HG03175 (cell line): ENCODE results near the gene STAT6.

Experiments used
- ATAC-seq: cut with Tn5 transposase; IDR thresholded peaks from one replicate; pipeline ENCODE4 v1.9.1; 2021; ENCODE audit warnings: mild to moderate bottlenecking, moderate library complexity; ENCODE audit not compliant: unreplicated experiment

STAT6 gene

GRCh38 chr12:57146092-57146491 is 34.9 kb upstream of the STAT6 start:
- ATAC-seq = no peak

DNA sequence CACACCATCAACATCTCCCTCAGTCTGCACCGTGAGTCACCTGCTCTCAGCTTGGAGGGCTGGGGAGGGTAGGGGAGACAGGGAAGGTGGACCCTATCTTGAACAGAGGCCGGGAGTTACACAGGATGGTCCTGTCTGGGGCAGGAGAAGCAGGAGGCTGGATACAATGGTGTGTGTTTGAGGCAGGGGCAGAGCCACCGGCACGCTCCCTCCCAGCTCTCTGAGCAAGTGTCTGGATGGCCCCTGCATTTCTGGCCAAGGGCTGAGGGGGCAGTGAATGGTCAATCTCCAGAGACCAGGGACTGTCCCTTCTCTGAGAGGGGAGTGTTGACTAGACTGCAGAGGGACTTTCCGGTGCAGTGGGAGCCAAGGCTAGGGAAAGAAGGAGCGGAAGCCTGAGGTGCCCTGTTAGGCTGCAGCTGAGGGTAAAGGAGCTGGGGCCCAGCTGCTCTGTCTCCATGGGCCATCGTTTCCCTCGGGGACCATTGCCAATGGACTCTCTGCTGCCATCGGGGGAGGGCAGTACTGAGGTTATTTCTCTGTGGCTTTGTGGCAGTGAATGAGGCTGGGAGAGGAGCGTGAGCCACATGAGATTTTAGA is 34.4 kb upstream of the STAT6 start:
- no peak for ATAC-seq

DNA sequence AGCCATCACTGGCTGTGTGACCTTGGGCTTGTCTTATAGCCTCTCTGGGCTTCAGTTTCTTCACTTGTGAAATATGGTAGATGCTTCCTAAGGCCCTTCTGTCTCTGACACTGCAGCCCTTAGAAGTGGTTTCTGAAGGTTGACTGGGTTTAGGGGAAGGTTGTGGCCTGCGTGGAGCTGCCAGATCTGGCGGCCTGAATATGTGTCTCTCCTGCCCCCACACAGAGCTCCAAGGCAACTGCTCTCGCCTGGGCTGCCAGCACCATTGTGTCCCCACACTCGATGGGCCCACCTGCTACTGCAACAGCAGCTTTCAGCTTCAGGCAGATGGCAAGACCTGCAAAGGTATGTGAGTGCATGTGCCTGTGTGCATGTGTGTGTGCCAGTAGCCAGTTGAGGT is 32.3 kb upstream of the STAT6 start:
- ATAC-seq = no peak

DNA sequence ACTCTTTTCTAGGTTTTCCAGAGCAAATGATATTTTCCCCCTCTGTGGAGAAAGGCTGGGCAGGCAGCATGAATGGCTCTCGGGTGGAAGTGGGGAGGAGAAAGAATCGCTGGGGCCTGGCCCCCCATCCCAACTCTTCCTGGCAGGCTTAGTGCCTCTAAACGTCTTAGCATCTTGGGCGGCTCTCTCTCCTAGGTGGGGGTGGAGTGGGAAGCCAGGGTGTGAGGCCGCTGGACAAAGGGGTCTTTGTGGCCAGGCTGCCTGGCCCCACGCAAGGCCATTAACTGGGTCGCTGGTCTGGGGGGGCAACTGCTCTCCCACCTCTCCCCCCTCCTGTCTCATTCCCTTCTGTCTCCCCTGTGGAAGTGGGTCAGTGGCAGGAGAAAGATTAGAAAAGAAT is 31.6 kb upstream of the STAT6 start:
- ATAC-seq = no peak

DNA sequence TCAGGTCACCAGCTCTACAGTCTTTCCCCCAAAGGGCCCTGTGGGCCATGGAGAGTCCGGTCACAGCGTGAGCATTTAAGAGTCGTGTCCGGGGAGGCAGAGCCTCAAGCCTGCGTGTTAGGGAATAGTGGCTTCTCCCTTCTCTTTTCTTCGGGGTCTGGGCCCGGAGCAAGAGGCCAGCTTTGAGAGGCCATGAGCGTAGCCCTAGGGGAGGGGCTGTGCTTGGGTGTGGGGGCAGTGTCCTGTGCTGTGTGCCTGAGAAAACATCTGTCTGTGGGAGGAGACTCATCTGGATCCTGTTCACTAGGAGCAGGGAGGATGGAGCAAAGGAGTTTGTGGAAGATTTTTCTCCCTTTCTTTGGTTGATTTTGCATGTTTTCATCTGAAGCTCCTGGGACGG is 31.0 kb upstream of the STAT6 start:
- no peak for ATAC-seq

DNA sequence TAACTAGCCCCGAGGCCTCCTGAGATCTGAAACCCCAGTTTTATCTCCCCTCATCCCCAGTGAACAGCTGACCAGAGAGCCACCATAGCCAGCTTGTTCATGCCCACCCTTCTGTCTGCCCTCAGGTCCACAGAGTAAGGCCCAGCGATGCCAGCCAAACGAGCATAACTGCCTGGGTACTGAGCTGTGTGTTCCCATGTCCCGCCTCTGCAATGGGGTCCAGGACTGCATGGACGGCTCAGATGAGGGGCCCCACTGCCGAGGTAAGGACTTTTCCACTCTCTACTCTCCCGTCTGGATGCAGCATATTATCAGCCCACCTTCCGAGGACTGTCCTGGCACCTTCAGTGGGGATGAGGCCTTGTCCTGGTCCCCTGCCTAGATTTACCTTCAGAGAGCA is 30.1 kb upstream of the STAT6 start:
- ATAC-seq = no peak

DNA sequence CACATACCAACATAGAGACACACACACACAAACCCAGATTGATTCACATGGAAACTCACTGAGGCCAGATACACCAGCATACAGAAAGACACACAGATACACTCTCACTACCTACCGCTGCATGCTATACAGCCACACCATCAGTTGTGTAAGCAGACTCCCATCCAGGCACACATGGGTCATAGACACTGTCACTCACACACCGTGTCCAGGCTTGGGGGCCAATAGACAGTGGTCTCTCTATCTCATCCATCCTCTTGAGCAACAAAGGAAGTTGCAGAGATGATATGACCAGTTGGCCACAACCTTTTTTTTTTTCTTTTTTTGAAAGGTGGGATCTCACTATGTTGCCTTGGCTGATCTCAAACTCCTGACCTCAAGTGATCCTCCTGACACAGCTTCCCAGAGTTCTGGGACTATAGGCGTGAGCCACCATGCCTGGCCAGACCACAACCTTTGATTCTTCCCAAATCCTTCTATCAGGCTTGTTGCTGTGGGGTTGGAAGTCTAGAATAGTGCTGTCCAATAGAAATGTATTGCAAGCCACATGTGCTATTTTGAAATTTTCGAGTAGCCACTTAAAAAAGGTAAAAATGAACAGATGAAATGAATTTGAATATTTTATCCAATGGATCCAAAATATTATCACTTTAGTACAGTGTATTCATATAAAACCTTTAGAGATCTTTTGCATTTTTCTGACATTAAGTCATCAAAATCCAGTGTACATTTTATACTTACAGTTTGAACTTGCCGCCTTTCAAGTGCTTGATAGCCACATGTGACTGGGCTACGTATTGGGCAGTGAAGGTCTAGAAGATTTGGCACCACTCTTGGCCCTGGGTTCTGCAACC is 28.9 kb upstream of the STAT6 start:
- ATAC-seq = no peak

DNA sequence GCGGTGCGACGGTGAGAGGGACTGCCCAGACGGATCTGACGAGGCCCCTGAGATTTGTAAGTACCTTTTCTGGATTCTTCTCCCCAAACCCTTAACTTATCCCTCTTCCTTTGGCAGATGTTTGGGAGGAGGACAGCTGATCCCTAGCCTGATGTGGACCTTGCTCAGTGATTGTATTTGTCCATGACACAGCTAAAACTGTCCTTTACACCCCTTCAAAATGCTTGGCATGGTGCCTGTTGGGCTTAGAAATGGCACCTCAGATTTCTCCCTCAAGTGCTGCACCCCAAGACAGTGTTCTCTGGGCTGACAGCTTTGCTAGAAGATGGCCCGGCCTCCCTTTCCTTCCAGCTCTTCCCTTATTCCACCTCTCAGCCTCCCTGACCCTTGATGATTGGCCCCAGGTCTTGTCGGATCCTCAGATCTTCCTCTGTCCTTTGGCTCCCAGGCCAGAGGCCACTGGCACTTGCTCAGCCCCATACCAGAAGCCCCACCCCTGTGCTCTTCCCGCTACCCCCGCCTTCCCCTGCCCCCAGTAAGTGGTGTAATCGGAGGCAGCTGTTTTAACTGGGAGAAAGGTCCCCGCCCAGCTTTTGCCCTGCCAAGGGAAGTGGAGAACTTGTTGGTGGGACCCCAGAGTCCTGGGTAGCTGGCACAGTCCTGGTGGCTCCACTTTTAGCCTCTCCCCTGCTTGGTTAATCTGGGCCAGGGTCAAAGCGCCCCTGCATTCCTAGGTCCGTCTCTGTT is 27.5 kb upstream of the STAT6 start:
- ATAC-seq = no peak

GRCh38 chr12:57135527-57136326 is 24.6 kb upstream of the STAT6 start:
- no peak for ATAC-seq

DNA sequence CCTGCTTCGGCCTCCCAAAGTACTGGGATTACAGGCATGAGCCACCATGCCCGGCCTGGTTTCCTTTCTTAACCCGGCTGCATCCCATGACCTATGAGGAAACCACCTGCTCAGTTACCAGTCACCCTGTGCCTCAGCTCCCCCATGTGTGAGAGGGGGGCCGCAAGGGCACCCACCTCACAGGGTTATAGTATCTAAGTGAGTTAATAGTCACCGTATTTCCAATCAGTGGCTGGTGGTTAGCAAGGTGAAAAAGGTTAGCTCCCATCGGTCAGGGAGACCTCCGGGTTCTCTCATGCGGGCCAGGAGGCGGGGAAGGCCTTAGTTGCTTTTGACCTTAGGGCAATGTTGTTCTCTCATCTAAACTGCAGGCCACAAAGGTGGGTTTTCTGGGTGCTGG is 23.8 kb upstream of the STAT6 start:
- no peak for ATAC-seq

DNA sequence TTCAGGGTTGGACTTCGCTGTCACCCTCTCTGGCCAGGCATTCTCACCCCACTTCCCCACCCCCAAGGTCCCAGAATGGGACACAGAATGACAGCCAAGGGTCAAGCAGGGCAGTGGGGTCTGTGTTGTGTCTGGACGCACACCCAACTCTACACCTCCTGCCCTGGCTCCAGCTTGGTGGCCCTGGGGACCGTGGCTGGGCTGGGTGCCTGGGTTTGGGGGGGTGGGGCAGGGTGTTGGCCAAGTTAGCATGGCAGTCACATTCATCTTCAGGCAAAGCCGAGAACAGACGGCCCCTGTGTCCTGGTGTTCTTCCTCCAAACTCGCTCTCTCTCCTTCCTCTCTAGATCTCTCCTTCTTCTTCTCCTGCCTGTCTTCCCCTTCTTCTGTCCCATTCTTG is 22.8 kb upstream of the STAT6 start:
- no peak for ATAC-seq

DNA sequence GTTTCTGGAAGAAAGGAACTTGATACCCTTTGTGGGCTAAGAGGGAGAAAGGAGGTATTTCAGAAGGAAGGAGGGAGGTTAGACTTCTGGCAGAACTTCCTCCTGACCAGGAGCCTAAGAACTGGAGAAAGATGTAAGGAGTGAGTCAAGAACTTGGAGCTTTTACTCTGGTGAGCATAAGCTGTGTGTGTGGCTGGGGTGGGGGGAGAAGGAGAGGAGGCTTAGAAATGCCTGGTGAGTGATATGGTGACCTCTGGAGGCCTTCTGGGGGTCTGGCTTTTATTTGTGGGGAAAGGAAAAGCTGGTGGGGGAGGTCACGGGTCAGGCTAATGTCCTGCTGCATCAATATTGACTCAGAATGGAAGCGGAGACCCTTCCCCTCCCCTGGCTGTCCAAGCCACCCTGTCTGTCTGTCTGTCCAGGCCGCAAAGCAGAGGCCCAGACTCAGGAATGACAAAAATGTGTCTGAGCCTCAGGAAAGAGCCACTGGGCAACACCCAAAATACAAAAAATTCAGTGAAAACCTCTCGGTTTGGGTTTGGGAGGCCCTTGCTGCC is 21.9 kb upstream of the STAT6 start:
- no peak for ATAC-seq

DNA sequence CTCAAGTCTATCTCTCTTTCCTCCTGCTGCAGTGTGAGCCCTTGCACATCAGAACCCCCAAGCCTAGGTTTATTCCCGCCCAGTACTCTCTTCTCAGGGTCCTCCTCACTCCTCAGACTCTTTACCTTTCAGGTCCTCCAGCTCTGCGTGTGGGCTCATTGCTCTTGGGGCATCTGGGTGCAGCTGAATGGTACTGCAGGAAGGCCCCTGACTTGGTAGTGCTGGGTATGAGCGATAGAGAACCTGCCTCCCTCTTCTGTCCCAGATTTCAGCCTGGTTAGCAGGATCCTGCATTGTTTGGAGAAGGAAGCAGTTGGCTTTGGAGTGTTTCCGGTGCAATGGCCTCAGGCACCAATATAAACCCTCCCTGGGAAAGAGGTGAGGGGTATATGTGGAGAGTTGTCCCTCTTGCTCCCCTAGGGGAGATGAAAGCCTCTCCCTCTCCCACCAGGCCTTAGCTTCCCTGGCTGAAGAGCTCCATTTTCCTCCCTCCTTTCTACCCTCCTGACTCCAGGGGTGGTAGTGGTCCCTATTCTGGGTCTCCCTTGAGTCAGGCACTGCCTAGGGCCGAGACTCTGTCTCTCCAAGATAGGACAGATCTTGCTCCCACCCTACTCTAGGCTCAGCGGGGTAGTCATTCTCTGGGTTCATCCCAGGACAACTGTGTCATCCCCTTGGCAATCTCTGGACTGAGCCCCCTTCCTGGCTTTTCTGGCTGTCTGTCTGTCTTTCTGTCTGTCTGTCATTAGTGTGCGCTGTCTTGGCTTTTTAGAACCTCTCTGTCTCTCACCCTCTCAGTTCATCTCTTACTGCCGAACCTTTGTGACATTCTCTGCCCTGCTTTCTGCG is 21.0 kb upstream of the STAT6 start:
- no peak for ATAC-seq

- ATAC-seq = no peak
Measured at GRCh38 chr12:57130941-57131340, 19.8 kb upstream of the STAT6 start.

DNA sequence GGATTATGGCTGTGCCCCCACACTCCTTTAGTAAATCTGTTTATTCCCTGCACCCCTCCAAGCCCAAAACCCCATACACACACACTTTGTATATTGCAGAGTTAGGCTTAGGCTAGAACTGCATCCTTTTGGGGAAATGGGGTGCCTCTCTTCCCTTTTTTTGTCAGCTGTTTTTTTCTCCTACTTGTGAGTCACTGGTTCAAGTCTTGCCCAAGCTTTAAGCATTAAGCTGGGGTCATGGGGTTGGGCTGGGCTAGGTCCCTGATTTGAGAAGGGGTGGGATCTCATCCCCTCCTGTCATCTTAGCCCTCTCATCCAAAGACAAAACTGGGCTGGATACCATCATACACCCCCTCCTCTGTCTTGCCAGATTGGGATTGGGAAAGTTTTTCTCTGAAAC is 18.7 kb upstream of the STAT6 start:
- ATAC-seq = no peak

DNA sequence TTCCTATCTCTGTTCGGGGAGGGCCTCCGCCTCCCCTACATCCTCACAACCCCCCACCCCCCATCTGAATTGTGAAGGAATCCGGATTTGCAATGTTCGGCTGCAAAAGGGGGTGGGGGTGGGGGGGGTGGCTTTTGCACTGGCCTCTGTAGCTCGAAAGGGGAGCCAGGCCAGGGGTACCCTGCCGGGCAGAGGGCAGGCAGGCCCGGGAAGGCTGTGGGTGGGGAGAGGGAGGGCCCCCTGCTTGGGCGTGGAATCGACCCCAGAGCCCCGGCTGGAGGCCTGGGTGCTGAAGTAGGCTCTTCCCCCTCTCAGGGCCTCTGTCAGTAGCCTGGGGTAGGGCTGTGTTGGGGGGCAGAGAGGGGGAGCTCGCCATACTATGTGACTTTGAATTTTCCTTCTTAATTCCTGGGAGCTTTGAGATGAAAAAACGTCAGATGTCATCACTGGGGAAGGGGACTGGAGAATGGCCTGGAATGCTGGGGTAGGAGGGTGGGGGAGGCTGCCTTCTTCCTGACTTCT is 18.2 kb upstream of the STAT6 start:
- ATAC-seq = no peak

DNA sequence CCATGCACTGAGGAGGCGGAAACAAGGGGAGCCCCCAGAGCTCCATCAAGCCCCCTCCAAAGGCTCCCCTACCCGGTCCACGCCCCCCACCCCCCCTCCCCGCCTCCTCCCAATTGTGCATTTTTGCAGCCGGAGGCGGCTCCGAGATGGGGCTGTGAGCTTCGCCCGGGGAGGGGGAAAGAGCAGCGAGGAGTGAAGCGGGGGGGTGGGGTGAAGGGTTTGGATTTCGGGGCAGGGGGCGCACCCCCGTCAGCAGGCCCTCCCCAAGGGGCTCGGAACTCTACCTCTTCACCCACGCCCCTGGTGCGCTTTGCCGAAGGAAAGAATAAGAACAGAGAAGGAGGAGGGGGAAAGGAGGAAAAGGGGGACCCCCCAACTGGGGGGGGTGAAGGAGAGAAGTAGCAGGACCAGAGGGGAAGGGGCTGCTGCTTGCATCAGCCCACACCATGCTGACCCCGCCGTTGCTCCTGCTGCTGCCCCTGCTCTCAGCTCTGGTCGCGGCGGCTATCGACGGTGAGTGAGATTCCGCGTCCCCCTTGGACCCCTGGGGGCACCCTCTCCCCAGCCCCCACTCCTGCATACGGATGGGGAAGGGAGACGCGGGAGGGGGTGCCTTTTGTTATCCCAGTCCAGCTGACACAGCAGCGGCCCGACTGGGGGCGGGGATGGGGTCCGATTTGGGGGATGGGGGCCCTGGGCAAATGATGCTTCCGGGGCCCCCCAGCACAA is 17.5 kb upstream of the STAT6 start:
- ATAC-seq = no peak

DNA sequence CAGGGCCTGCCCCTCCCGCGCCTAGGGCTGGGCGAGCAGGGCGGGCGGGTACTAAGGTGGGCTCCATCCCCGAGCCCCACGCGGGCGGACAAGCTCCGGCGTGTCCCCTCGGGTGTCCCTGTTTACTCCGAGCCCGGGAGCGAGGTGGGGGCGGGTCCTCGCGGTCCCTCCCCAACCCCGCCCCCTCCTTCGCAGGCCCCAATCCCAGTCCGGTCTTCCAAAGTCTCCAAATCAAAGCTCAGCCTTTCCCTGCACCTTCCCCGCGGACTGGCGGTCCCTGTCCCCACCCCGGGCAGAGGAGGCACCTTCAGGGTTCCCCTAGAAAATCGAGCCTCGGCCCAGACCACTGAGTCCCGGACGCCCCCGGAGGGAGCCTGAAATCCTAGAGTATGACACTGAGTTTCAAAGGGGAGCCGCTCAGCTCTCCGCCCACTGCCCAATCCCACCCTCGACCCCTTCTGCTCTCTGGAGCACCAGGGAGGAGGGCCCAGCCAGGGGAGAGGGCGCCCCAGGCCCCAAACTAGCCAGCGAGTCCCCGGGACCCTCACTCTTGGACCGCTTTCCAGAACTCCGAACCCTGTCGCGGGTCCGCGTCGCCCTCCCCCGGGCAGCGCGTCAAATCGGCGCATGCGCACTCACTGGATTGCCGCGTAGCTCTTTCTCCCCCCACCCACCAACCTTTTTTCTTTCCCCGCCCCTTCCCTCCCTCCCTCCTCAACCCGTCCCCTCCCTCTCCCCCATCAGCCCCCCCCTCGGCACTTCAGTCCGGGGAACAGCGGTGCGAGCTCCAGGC is 16.8 kb upstream of the STAT6 start, which contains the start of gene LRP1:
Gene LRP1, plus strand, starts transcription at position 758 of the 793 bp plus-strand sequence. CDS start 482 bp downstream, outside the sequence.
- no peak for ATAC-seq
